Mesenchymal stem cell (in vitro differentiated cells and primary cell): ENCODE results near the gene SLC13A4.

ENCODE experiments used
- DNase-seq: peaks from one replicate; pipeline ENCODE4 v3.0.0-alpha.2; 2013
- H2AFZ ChIP-seq: one replicate; pipeline ENCODE4 v1.6.1; 2013; ENCODE audit warnings: low read depth, mild to moderate bottlenecking, control low read depth, inconsistent platforms, low read length, moderate library complexity
- H2AK5ac ChIP-seq: 2 replicates; pipeline ENCODE4 v1.6.1; 2013; ENCODE audit warnings: low read length, moderate library complexity, mild to moderate bottlenecking, inconsistent platforms; ENCODE audit not compliant: severe bottlenecking
- H2BK120ac ChIP-seq: one replicate; pipeline ENCODE4 v1.6.1; 2013; ENCODE audit warnings: low read depth, mild to moderate bottlenecking, inconsistent platforms, low read length, moderate library complexity
- H2BK12ac ChIP-seq, 2 experiments: one replicate each; pipeline ENCODE4 v1.6.1; 2013; ENCODE audit warnings: inconsistent platforms in 2 of 2, low read length in 2 of 2, mild to moderate bottlenecking in 2 of 2, moderate library complexity in 2 of 2, control low read depth in 1 of 2
- H2BK15ac ChIP-seq: one replicate; pipeline ENCODE4 v1.6.1; 2013; ENCODE audit warnings: mild to moderate bottlenecking, low read depth, inconsistent platforms; ENCODE audit not compliant: poor library complexity, severe bottlenecking
- H2BK5ac ChIP-seq: 2 replicates; pipeline ENCODE4 v1.6.1; 2013; ENCODE audit warnings: low read depth, mild to moderate bottlenecking, low read length, control low read depth, inconsistent platforms; ENCODE audit not compliant: poor library complexity, severe bottlenecking
- H3K14ac ChIP-seq, 2 experiments: one replicate each; pipeline ENCODE4 v1.6.1; 2013; ENCODE audit warnings: inconsistent platforms in 2 of 2, low read length in 2 of 2, control low read depth in 1 of 2, mild to moderate bottlenecking in 1 of 2, moderate library complexity in 1 of 2
- H3K18ac ChIP-seq, 2 experiments: one replicate each; pipeline ENCODE4 v1.6.1; 2013; ENCODE audit warnings: inconsistent platforms in 2 of 2, low read length in 2 of 2, control low read depth in 1 of 2, low read depth in 1 of 2, mild to moderate bottlenecking in 1 of 2
- H3K23ac ChIP-seq, 2 experiments: one replicate each; pipeline ENCODE4 v1.6.1; 2013; ENCODE audit warnings: inconsistent platforms in 2 of 2, low read length in 2 of 2, mild to moderate bottlenecking in 2 of 2, moderate library complexity in 2 of 2, control low read depth in 1 of 2
- H3K27ac ChIP-seq: 2 replicates; pipeline ENCODE4 v1.5.1; 2013; ENCODE audit warnings: mild to moderate bottlenecking, moderate library complexity, low read length, control low read depth, inconsistent platforms; ENCODE audit not compliant: poor library complexity, severe bottlenecking
- H3K27me3 ChIP-seq, 2 experiments: 2 replicates each; pipeline versions ENCODE4 v1.6.1 to v1.7.0; 2013; ENCODE audit warnings: low read length in 2 of 2, mild to moderate bottlenecking in 2 of 2, moderate library complexity in 2 of 2, control low read depth in 1 of 2, inconsistent platforms in 1 of 2; ENCODE audit not compliant: control insufficient read depth in 1 of 2, insufficient read depth in 1 of 2
- H3K36me3 ChIP-seq, 2 experiments: 2 replicates each; pipeline versions ENCODE4 v1.6.1 to v1.7.0; 2013; ENCODE audit warnings: low read length in 2 of 2, control low read depth in 1 of 2, inconsistent platforms in 1 of 2, low read depth in 1 of 2, mild to moderate bottlenecking in 1 of 2; ENCODE audit not compliant: insufficient read depth in 2 of 2, control insufficient read depth in 1 of 2
- H3K4ac ChIP-seq, 2 experiments: one replicate each; pipeline ENCODE4 v1.6.1; 2013; ENCODE audit warnings: inconsistent platforms in 2 of 2, low read length in 2 of 2, mild to moderate bottlenecking in 2 of 2, moderate library complexity in 2 of 2, control low read depth in 1 of 2, low read depth in 1 of 2
- H3K4me1 ChIP-seq: 2 replicates; pipeline ENCODE4 v1.6.1; 2013; ENCODE audit warnings: low read depth, low read length, control low read depth; ENCODE audit not compliant: control insufficient read depth, insufficient read depth
- H3K4me2 ChIP-seq: 2 replicates; pipeline ENCODE4 v1.6.1; 2013; ENCODE audit warnings: low read length, mild to moderate bottlenecking, inconsistent platforms; ENCODE audit not compliant: poor library complexity, severe bottlenecking
- H3K4me3 ChIP-seq, 2 experiments: 2 replicates each; pipeline versions ENCODE4 v1.5.1 to v1.7.0; 2013; ENCODE audit warnings: low read length in 2 of 2, mild to moderate bottlenecking in 2 of 2, control low read depth in 1 of 2, low read depth in 1 of 2; ENCODE audit not compliant: insufficient read depth in 1 of 2
- H3K79me1 ChIP-seq: replicated peaks from 2 replicates; pipeline ENCODE4 v1.6.1; 2013; ENCODE audit warnings: mild to moderate bottlenecking, control low read depth, low read length, inconsistent platforms; ENCODE audit not compliant: poor library complexity, severe bottlenecking
- H3K9ac ChIP-seq: 2 replicates; pipeline ENCODE4 v1.7.0; 2013; ENCODE audit warnings: mild to moderate bottlenecking, low read length, moderate library complexity
- H3K9me3 ChIP-seq: 2 replicates; pipeline ENCODE4 v1.7.0; 2013; ENCODE audit warnings: mild to moderate bottlenecking, low read length; ENCODE audit not compliant: control insufficient read depth
- H4K8ac ChIP-seq: one replicate; pipeline ENCODE4 v1.6.1; 2013; ENCODE audit warnings: inconsistent platforms, mild to moderate bottlenecking, low read length, moderate library complexity
- H4K91ac ChIP-seq: one replicate; pipeline ENCODE4 v1.6.1; 2013; ENCODE audit warnings: mild to moderate bottlenecking, low read length, inconsistent platforms
- WGBS: methylation state at CpG from one replicate; pipeline ENCODE4 v1.1.7; 2013; ENCODE audit warnings: mixed read lengths; 5-methylcytosine and 5-hydroxymethylcytosine counted together

SLC13A4 gene

GRCh38 chr7:135748770-135749169, 20.8 kb upstream of the SLC13A4 start, which contains the start of gene FAM180A:
Gene FAM180A (minus strand): TSS chr7:135748813. CDS start chr7:135748580, 233 bp downstream.
- Histone ChIP-seq H3K27ac (no peak within 1 kb of the TSS), H4K8ac (no peak within 1 kb of the TSS), H3K4me3 (peak within 1 kb of the TSS in 1 of 2 experiments; percentile 89), H2BK120ac (no peak within 1 kb of the TSS), H3K4me1 (no peaks in the 10 kb centered on the region), H3K36me3 (peaks cover 0 to 14% of the 10 kb centered on the region in 2 experiments), H2BK12ac (no peak within 1 kb of the TSS), H2AK5ac (no peak within 1 kb of the TSS), H3K18ac (no peak within 1 kb of the TSS), H3K79me1 (no peaks in the 10 kb centered on the region), H2BK15ac (no peak within 1 kb of the TSS), H3K9ac (peak within 1 kb of the TSS; percentile 86), H3K9me3 (no peaks in the 10 kb centered on the region), H3K4ac (no peak within 1 kb of the TSS), H2AFZ (no peak within 1 kb of the TSS), H3K4me2 (no peak within 1 kb of the TSS), H3K14ac (no peak within 1 kb of the TSS), H2BK5ac (no peak within 1 kb of the TSS), H3K27me3 (peaks cover 0 to 18% of the 10 kb centered on the region in 2 experiments), H3K23ac (peak within 1 kb of the TSS in 1 of 2 experiments; percentile 74), H4K91ac (no peak within 1 kb of the TSS)
- no peak for DNase-seq
- 93% methylated on average over 11 of the region's 11 CpGs for WGBS

GRCh38 chr7:135747366-135747765, 19.4 kb upstream of the SLC13A4 start:
- no peak overlapping the region for H3K4me2 ChIP-seq
- H3K4me1 ChIP-seq, result no peaks in the 10 kb centered on the region
- no peaks in the 10 kb centered on the region for H3K9me3 ChIP-seq
- H3K27me3 ChIP-seq, result peaks cover 0 to 20% of the 10 kb centered on the region in 2 experiments
- 93% methylated on average over 8 of the region's 8 CpGs for WGBS
- H3K27ac ChIP-seq, result no peak overlapping the region
- no peak overlapping the region for H2AK5ac ChIP-seq
- H3K9ac ChIP-seq, result peak overlapping the region; percentile 86
- H3K79me1 ChIP-seq, result no peaks in the 10 kb centered on the region
- no peak overlapping the region for H3K4ac ChIP-seq
- H2BK15ac ChIP-seq, result no peak overlapping the region
- no peak overlapping the region for H2BK5ac ChIP-seq
- H3K14ac ChIP-seq, result no peak overlapping the region
- H4K91ac ChIP-seq, result no peak overlapping the region
- peak overlapping the region in 1 of 2 experiments; percentile 89 for H3K4me3 ChIP-seq
- H3K18ac ChIP-seq, result no peak overlapping the region
- no peak overlapping the region for H4K8ac ChIP-seq
- H3K23ac ChIP-seq, result no peak overlapping the region
- H2AFZ ChIP-seq, result no peak overlapping the region
- no peak for DNase-seq
- peaks cover 0 to 19% of the 10 kb centered on the region in 2 experiments for H3K36me3 ChIP-seq
- no peak overlapping the region for H2BK12ac ChIP-seq
- H2BK120ac ChIP-seq, result no peak overlapping the region

GRCh38 chr7:135745703-135746312, 17.8 kb upstream of the SLC13A4 start:
- Histone ChIP-seq H3K18ac (no peak overlapping the region), H3K27ac (no peak overlapping the region), H3K9ac (peak overlapping the region; percentile 86), H2BK15ac (no peak overlapping the region), H3K9me3 (no peaks in the 10 kb centered on the region), H3K79me1 (no peaks in the 10 kb centered on the region), H2BK120ac (no peak overlapping the region), H4K8ac (no peak overlapping the region), H2AK5ac (no peak overlapping the region), H2AFZ (no peak overlapping the region), H3K4me2 (no peak overlapping the region), H2BK5ac (no peak overlapping the region), H3K27me3 (peaks cover 0 to 26% of the 10 kb centered on the region in 2 experiments), H3K36me3 (peaks cover 0 to 34% of the 10 kb centered on the region in 2 experiments), H3K4me1 (no peaks in the 10 kb centered on the region), H3K14ac (no peak overlapping the region), H2BK12ac (no peak overlapping the region), H4K91ac (no peak overlapping the region), H3K23ac (no peak overlapping the region), H3K4ac (no peak overlapping the region), H3K4me3 (peak overlapping the region in 1 of 2 experiments; percentile 89)
- 77% methylated on average over 7 of the region's 9 CpGs for WGBS
- peak; percentile 42 for DNase-seq

GRCh38 chr7:135744938-135745702, 17.1 kb upstream of the SLC13A4 start:
- no peak overlapping the region for H3K4me2 ChIP-seq
- no peak overlapping the region for H2AK5ac ChIP-seq
- H3K79me1 ChIP-seq, result no peaks in the 10 kb centered on the region
- no peak for DNase-seq
- no peak overlapping the region for H3K18ac ChIP-seq
- no peak overlapping the region for H2AFZ ChIP-seq
- peak overlapping the region; percentile 86 for H3K9ac ChIP-seq
- H2BK12ac ChIP-seq, result no peak overlapping the region
- H4K8ac ChIP-seq, result no peak overlapping the region
- H3K27ac ChIP-seq, result no peak overlapping the region
- peak overlapping the region in 1 of 2 experiments; percentile 89 for H3K4me3 ChIP-seq
- H3K23ac ChIP-seq, result no peak overlapping the region
- no peaks in the 10 kb centered on the region for H3K9me3 ChIP-seq
- peaks cover 0 to 26% of the 10 kb centered on the region in 2 experiments for H3K27me3 ChIP-seq
- H3K4me1 ChIP-seq, result no peaks in the 10 kb centered on the region
- H3K4ac ChIP-seq, result no peak overlapping the region
- peaks cover 0 to 41% of the 10 kb centered on the region in 2 experiments for H3K36me3 ChIP-seq
- no peak overlapping the region for H2BK15ac ChIP-seq
- no peak overlapping the region for H4K91ac ChIP-seq
- H2BK5ac ChIP-seq, result no peak overlapping the region
- no peak overlapping the region for H3K14ac ChIP-seq
- no peak overlapping the region for H2BK120ac ChIP-seq
- 87% methylated on average over 8 of the region's 8 CpGs for WGBS
